ENCODE measurements around the gene ZNF488.

ZNF488 gene

GRCh38 chr10:47349941-47350371, 34.1 kb downstream of the ZNF488 start:
- no peak for DNase-seq (ENCODE audit: low read depth, low spot score)

GRCh38 chr10:47349516-47349915, 34.6 kb downstream of the ZNF488 start:
- no peak for DNase-seq (ENCODE audit: low read depth, low spot score)

DNA sequence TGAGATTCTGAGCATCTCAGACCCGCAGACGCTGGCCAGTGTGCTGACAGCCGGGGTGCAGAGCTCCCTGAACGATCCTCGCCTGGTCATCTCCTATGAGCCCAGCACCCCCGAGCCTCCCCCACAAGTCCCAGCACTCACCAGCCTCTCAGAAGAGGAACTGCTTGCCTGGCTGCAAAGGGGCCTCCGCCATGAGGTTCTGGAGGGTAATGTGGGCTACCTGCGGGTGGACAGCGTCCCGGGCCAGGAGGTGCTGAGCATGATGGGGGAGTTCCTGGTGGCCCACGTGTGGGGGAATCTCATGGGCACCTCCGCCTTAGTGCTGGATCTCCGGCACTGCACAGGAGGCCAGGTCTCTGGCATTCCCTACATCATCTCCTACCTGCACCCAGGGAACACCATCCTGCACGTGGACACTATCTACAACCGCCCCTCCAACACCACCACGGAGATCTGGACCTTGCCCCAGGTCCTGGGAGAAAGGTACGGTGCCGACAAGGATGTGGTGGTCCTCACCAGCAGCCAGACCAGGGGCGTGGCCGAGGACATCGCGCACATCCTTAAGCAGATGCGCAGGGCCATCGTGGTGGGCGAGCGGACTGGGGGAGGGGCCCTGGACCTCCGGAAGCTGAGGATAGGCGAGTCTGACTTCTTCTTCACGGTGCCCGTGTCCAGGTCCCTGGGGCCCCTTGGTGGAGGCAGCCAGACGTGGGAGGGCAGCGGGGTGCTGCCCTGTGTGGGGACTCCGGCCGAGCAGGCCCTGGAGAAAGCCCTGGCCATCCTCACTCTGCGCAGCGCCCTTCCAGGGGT, 35.2 kb downstream of the ZNF488 start:
- no peak for DNase-seq (ENCODE audit: low read depth, low spot score)

- no peak for DNase-seq (ENCODE audit: low read depth, low spot score)
These were observed 35.9 kb downstream of the ZNF488 start, which contains the start of gene RBP3 for GRCh38 chr10:47348138-47348651. RBP3 (plus strand) TSS chr10:47348363; CDS start chr10:47348485, 122 bp downstream.

DNA sequence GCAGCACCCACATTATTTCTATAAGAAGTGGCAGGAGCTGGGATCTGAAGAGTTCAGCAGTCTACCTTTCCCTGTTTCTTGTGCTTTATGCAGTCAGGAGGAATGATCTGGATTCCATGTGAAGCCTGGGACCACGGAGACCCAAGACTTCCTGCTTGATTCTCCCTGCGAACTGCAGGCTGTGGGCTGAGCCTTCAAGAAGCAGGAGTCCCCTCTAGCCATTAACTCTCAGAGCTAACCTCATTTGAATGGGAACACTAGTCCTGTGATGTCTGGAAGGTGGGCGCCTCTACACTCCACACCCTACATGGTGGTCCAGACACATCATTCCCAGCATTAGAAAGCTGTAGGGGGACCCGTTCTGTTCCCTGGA, 36.8 kb downstream of the ZNF488 start:
- DNase-seq (ENCODE audit: low read depth, low spot score) = no peak

DNA sequence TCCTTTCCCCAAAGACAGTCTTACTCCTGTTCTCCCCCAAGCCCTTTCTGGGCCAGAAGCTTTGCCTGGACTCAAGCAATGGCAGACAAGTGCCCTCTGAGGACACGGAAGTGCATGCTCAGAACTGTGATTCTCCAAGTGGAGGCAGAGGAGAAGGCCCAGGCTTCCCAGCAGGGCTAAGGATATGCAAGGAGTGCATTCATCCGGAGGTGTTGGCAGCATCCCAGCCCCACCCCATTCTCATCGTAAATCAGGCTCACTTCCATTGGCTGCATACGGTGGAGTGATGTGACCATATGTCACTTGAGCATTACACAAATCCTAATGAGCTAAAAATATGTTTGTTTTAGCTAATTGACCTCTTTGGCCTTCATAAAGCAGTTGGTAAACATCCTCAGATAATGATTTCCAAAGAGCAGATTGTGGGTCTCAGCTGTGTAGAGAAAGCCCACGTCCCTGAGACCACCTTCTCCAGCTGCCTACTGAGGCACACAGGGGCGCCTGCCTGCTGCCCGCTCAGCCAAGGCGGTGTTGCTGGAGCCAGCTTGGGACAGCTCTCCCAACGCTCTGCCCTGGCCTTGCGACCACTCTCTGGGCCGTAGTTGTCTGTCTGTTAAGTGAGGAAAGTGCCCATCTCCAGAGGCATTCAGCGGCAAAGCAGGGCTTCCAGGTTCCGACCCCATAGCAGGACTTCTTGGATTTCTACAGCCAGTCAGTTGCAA, 37.4 kb downstream of the ZNF488 start:
- no peak for DNase-seq (ENCODE audit: low read depth, low spot score)

GRCh38 chr10:47344996-47345870, 38.9 kb downstream of the ZNF488 start:
- DNase-seq (ENCODE audit: low read depth, low spot score) = no peak

DNA sequence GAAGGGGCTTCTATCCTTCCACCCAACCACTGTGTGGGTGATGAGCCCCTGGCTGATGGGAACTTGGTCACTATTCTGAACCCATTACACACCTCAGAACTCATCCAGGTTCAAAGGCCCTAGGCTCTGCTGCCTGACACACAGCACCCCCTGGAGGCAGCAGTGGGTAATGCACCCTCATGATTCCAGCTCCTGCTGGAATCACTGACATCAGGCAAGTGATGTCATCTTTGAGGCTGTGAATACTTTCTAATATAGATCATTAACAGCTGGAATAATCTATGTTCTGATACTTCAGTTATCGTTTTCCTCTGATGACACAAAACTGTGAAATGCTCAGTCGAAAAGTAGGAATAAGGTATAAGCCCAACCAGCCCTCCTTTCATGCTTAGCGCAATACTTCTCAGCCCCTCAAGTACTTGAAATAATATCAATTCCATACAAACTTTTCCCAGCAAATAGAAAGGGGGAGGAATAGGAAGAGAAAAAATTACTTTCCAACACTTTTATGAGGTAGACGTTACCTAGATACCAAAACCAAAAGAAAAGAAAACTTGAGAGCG, 43.4 kb downstream of the ZNF488 start:
- DNase-seq (ENCODE audit: low read depth, low spot score) = peak; percentile 69

DNA sequence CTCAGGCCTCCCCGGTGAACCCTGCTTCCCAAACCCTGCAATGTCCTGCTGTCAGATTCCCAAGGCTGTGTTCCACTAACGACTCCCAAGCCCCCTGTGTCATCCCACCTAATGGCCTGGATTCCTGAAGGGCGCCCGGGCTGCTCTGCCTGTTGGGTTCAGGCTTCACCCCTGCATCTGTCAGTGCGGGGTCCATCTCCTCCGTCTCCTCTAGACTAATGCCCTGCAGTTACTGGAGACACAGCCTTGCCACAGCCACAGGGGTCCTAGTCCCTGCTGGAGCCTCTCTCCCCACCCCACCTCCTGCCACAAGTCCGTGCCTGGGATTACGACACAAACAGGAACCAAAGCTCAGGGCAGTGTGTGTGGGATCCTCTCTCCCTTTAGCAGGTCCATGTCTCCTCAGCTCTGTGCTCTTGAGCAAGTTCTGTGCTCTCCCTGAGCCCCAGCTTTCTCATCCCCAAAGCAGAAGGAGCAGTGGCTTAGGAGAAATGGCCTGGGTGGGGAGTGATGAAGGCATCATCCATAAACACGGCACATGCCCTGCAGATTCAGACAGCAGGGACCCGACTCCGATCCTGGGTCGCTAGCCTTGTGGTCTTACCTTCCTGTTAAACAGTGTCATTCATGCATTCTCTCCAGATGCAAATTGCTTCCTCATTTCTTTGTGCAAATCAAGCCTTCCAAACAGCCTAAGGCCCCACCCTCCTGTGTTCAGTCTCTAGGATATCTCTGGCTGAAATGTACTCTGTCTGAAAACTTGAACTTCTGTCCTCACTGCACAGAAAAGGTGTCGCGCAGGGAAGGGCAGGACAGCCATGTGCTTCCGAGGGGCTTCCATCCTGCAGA, 44.1 kb downstream of the ZNF488 start:
- no peak for DNase-seq (ENCODE audit: low read depth, low spot score)

GRCh38 chr10:47339186-47339735, 44.8 kb downstream of the ZNF488 start:
- no peak for DNase-seq (ENCODE audit: low read depth, low spot score)

- DNase-seq (ENCODE audit: low read depth, low spot score) = no peak
These were observed 46.8 kb downstream of the ZNF488 start for GRCh38 chr10:47337310-47337709.

DNA sequence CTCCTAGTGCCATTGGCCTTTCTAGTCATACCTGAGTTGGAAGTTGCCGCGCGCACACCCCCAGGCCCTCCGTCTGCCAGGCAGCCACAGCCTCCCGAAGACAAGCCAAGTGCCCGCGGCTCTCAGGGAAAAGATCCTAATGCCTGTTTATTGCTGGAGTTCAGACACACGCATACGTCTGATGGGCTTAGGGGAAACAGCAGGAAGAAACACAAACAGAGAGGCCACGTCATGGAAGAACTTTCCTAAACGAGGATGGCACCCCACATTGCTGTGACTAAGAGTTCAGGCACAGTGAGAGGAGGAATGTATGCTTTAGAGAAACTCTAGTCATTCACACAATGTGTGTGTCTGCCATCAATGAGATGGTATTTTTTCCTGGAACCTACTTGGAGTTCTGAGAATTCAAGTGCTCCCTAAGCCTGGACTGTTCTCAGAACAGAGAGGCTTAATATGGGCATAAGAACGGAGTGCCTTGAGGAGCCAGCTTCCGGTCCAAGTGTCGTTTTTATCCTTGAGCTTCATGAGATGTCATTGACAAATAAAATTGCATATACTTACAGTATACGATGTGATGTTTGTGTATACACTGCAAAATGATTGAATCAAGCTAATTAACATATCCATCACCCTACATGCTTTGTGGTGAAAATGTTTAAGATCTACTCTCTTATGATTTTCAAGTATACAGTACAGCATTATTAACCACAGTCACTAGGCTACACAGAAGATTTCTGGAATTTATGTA, 47.5 kb downstream of the ZNF488 start:
- peak; percentile 23 for DNase-seq (ENCODE audit: low read depth, low spot score)

DNA sequence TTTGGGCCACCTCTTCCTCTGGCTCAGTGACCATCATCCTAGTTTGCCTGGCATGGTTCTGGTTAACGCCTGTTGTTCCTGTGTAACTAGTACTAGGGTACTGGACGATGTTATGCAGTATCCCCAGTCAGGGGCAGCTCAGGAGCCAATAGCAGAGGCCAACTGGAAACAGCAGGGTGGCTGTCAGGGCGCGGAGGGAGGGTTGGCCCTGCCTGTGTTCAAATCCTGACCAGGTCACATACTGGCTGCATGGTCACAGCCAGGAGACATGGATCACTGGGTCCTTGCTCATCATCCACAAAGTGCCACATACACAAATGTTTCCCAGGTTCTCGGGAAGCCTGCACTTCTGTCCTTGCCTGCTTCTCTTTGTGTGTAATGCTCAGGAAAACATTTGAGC, 48.2 kb downstream of the ZNF488 start:
- no peak for DNase-seq (ENCODE audit: low read depth, low spot score)

GRCh38 chr10:47334466-47335295, 49.4 kb downstream of the ZNF488 start:
- DNase-seq (ENCODE audit: low read depth, low spot score) = no peak

DNA sequence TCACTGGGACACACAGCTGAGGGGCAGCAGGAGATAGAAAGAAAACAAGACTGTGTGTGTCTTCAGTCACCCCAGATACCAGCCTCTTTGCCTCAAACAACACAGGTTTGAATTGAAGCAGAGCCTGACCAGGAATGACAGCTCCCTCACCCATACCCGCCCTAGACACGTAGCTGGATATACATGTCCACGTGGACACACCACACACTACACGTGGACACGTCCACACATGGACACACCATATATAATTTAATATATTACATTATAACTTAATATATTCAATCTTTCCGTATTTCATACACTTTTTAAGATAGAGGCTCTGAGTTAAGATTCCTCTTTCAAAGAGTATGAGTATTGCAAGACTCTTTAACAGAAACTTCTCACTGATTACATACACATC, 50.6 kb downstream of the ZNF488 start:
- DNase-seq (ENCODE audit: low read depth, low spot score) = no peak

GRCh38 chr10:47332946-47333345, 51.1 kb downstream of the ZNF488 start:
- DNase-seq (ENCODE audit: low read depth, low spot score) = no peak

DNA sequence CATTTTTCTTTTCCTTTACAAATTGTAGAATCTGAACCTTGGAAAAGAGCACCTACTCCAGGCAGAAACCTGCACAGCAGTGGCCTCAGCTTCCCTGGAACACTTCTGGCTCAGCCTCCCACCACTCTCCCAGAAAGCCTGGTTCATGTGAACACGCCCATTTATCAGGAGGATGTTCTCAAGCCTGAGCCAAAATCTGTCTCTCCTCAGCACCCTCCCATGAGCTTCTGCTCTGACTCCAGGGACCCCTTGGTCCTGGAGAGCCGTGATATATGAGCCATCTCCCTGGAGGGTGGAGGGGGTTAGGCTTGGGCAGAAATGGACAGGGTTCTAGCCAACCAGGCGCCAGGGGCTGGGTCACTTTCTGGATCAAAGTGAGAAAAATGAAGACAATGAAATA, 51.7 kb downstream of the ZNF488 start:
- DNase-seq (ENCODE audit: low read depth, low spot score) = no peak

GRCh38 chr10:47331954-47332353, 52.1 kb downstream of the ZNF488 start:
- no peak for DNase-seq (ENCODE audit: low read depth, low spot score)

DNA sequence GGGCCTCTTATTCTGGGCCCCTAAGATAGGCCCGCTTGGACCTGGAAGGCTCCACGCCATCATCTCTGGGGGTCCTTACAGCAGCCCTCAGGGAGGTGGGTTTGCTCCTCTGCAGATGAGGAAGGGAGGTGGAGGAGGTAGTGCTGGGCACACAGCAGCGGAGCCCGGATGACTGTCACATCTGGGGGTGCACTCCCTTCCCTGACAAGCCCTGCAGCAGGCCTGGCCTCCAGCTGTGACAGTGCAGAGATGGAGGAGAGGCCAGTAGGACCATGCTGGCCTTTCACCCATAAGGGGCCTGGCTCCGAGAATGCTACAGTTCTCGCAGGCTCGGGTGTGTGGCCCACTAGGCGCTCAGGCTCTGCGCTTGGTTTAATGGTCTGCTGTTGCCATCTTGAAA, 52.6 kb downstream of the ZNF488 start:
- DNase-seq (ENCODE audit: low read depth, low spot score) = no peak
